ENCODE data around the gene DHX32. TPM values are rescaled to one million over a fixed set of nuclear protein-coding genes. Genes with fewer than 3 reads are reported as not detected.
"Not testable (repeated sequence)": the region's sequence is repeated elsewhere in the genome, so short reads cannot be mapped to it uniquely, and the experiment has no call there.

DHX32 gene
- total RNA-seq: 10 to 100 TPM; 25.1 to 44.5 TPM

GRCh38 chr10:125881192-125881591 lies at the start of gene DHX32:
TSS of gene DHX32 (minus strand) at chr10:125881292. CDS start at chr10:125880824, 468 bp downstream.
- Histone ChIP-seq H3K36me3 (peaks cover 6% of the 10 kb centered on the region), H3K4me1 (peaks cover 0 to 10% of the 10 kb centered on the region in 2 donors), H3K27ac (peak within 1 kb of the TSS; percentile 58 to 73), H3K4me3 (no peak within 1 kb of the TSS), H3K9me3 (peaks cover 0 to 7% of the 10 kb centered on the region in 2 donors), H3K27me3 (no peaks in the 10 kb centered on the region)
- no peak for DNase-seq (ENCODE audit: low spot score)
- TF ChIP-seq, protein P1, sequence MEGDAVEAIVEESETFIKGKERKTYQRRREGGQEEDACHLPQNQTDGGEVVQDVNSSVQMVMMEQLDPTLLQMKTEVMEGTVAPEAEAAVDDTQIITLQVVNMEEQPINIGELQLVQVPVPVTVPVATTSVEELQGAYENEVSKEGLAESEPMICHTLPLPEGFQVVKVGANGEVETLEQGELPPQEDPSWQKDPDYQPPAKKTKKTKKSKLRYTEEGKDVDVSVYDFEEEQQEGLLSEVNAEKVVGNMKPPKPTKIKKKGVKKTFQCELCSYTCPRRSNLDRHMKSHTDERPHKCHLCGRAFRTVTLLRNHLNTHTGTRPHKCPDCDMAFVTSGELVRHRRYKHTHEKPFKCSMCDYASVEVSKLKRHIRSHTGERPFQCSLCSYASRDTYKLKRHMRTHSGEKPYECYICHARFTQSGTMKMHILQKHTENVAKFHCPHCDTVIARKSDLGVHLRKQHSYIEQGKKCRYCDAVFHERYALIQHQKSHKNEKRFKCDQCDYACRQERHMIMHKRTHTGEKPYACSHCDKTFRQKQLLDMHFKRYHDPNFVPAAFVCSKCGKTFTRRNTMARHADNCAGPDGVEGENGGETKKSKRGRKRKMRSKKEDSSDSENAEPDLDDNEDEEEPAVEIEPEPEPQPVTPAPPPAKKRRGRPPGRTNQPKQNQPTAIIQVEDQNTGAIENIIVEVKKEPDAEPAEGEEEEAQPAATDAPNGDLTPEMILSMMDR (IDR thresholded peaks at IDR 0.05): no peak

- no peaks in the 10 kb centered on the region for H3K27me3 ChIP-seq
- TF ChIP-seq, protein P1 (IDR thresholded peaks at IDR 0.05): no peak
- DNase-seq (ENCODE audit: low spot score): no peak
- H3K27ac ChIP-seq: no peak overlapping the region
- H3K4me1 ChIP-seq: no peaks in the 10 kb centered on the region
- no peaks in the 10 kb centered on the region for H3K36me3 ChIP-seq
- H3K4me3 ChIP-seq: no peak overlapping the region
- H3K9me3 ChIP-seq: no peaks in the 10 kb centered on the region
Observed at GRCh38 chr10:125929618-125930017, 48.5 kb upstream of the DHX32 start.

GRCh38 chr10:125928928-125929585 lies 48.0 kb upstream of the DHX32 start:
- no peaks in the 10 kb centered on the region for H3K4me1 ChIP-seq
- H3K9me3 ChIP-seq: no peaks in the 10 kb centered on the region
- no peaks in the 10 kb centered on the region for H3K36me3 ChIP-seq
- no peak overlapping the region for H3K27ac ChIP-seq
- no peak overlapping the region for H3K4me3 ChIP-seq
- TF ChIP-seq, protein P1 (IDR thresholded peaks at IDR 0.05): no peak
- DNase-seq (ENCODE audit: low spot score): no peak
- H3K27me3 ChIP-seq: no peaks in the 10 kb centered on the region

- H3K9me3 ChIP-seq; DNase-seq (ENCODE audit: low spot score); H3K4me3 ChIP-seq; H3K27ac ChIP-seq; H3K4me1 ChIP-seq; H3K27me3 ChIP-seq; H3K36me3 ChIP-seq: not testable (repeated sequence)
Observed at GRCh38 chr10:125927265-125927664, 46.2 kb upstream of the DHX32 start.

DNA sequence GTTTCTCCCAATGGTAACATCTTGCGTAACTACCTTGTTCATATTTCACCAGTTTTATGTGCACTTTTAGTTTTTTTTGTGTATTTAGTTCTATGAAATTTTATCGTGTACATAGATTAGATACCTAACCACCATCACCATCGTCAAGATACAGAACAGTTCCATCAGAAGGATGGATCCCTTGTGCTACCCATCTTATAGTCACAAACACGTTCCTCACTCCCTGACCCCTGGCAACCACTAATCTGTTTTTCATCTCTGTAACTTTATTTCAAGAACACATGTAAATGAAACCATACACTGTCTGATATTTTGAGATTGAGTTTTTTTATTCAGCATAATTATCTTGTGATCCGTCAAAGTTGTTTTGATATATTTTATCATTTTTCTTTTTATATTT lies 45.2 kb upstream of the DHX32 start:
- H3K4me3 ChIP-seq: no peak overlapping the region
- no peaks in the 10 kb centered on the region for H3K9me3 ChIP-seq
- no peaks in the 10 kb centered on the region for H3K27me3 ChIP-seq
- no peak for DNase-seq (ENCODE audit: low spot score)
- no peak overlapping the region for H3K27ac ChIP-seq
- no peaks in the 10 kb centered on the region for H3K4me1 ChIP-seq
- H3K36me3 ChIP-seq: no peaks in the 10 kb centered on the region
- TF ChIP-seq, protein P1 (IDR thresholded peaks at IDR 0.05): no peak

GRCh38 chr10:125925262-125925834 lies 44.3 kb upstream of the DHX32 start:
- no peaks in the 10 kb centered on the region for H3K27me3 ChIP-seq
- H3K36me3 ChIP-seq: no peaks in the 10 kb centered on the region
- no peak for DNase-seq (ENCODE audit: low spot score)
- H3K4me3 ChIP-seq: no peak overlapping the region
- TF ChIP-seq, protein P1 (IDR thresholded peaks at IDR 0.05): no peak
- no peak overlapping the region for H3K27ac ChIP-seq
- H3K4me1 ChIP-seq: no peaks in the 10 kb centered on the region
- no peaks in the 10 kb centered on the region for H3K9me3 ChIP-seq

DNA sequence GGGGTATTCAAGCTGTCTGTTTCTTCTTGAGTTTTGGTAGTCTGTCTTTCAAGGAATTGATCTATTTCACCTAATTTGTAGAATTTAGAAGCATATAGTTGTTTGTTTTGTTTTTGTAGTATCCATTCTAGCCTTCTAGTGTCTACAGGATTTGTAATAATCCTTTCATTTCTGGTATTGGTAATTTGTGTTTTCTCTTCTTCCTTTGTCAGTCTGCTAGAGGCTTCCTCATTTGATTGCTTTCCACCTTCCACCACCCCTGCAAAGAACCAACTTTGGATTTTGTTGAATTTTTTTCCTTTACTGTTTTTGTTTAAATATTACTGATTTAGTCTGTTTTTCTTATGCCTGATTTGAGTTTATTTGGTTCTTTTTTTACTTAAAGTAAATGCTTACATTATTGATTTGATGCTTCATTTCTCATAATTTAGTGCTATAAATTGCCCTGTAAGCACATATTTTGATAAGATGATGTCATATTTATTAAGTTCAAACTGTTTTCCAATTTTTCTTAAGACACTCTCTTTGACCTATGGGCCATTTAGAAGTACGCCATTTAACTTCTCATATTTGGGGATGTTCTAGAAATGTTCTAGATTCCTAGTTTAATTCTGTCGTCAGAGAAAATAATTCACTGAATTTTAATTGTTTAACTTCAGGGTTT lies 40.7 kb upstream of the DHX32 start:
- not testable (repeated sequence) for H3K36me3 ChIP-seq; H3K9me3 ChIP-seq; H3K27ac ChIP-seq; DNase-seq (ENCODE audit: low spot score); H3K4me3 ChIP-seq; H3K4me1 ChIP-seq; H3K27me3 ChIP-seq

DNA sequence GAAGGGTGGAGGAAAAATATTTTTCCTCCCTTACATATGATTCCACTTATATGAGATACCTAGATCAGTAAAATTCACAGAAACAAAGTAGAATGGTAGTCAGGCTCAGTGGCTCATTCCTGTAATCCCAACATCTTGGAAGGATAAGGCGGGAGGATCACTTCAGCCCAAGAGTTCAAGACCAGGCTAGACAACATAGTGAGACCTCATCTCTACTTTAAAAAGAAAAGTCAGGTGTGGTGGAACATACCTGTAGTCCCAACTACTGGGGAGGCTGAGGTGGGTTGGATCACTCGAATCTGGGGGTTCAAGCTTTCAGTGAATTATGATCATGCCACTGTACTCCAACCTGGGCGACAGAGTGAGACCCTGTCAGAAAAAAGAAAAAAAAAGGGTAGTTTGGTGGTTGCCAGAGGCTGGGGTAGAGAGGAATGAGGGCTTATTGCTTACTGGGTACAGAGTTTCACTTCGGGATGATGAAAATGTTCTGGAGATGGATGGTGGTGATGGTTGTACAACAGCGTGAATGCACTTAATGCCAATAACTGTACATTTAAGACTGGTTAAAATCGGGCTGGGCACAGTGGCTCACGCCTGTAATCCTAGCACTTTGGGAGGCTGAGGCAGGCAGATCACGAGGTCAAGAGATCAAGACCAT lies 36.7 kb upstream of the DHX32 start:
- H3K4me3 ChIP-seq; H3K27me3 ChIP-seq; H3K36me3 ChIP-seq; DNase-seq (ENCODE audit: low spot score); H3K27ac ChIP-seq; H3K4me1 ChIP-seq; H3K9me3 ChIP-seq: not testable (repeated sequence)
